Measurements from ENCODE around the gene MYCT1. TPM values are rescaled to one million over a fixed set of nuclear protein-coding genes. Genes with fewer than 3 reads are reported as not detected.

MYCT1 gene
- total RNA-seq, 1 experiment from 2014 or later: not detected

- DNase-seq: peak; percentile 55
- H3K9ac ChIP-seq (ENCODE audit: low read length): no peak within 1 kb of the TSS
- H3K79me2 ChIP-seq (ENCODE audit: low read length): no peaks in the 10 kb centered on the region
- H3K4me1 ChIP-seq (ENCODE audit: low read length): no peaks in the 10 kb centered on the region
- no peaks in the 10 kb centered on the region for H3K9me2 ChIP-seq (replicated peaks; ENCODE audit: insufficient read depth, low read length)
- H3K9me3 ChIP-seq (ENCODE audit: low read length): no peaks in the 10 kb centered on the region
- no peaks in the 10 kb centered on the region for H4K20me1 ChIP-seq (ENCODE audit: insufficient read depth, low read depth, low read length)
- no peaks in the 10 kb centered on the region for H3K27me3 ChIP-seq (ENCODE audit: low read length)
- no peak within 1 kb of the TSS for H3K27ac ChIP-seq (ENCODE audit: low read length)
- H3K36me3 ChIP-seq (ENCODE audit: insufficient read depth, low read length): no peaks in the 10 kb centered on the region
- no peak within 1 kb of the TSS for H3K4me2 ChIP-seq (ENCODE audit: low read depth, low read length, poor library complexity, severe bottlenecking)
- H3K4me3 ChIP-seq (ENCODE audit: low read length): no peak within 1 kb of the TSS
- no peak within 1 kb of the TSS for H2AFZ ChIP-seq (ENCODE audit: low read length)
Measured at GRCh38 chr6:152750694-152751093, 53.0 kb downstream of the MYCT1 start, which contains the start of gene VIP. VIP (plus strand) TSS chr6:152750797; CDS start chr6:152752178, 1,381 bp downstream.

GRCh38 chr6:152765331-152765730 is 67.6 kb downstream of the MYCT1 start:
- Histone ChIP-seq H3K4me1 (ENCODE audit: low read length) (no peaks in the 10 kb centered on the region), H3K79me2 (ENCODE audit: low read length) (no peaks in the 10 kb centered on the region), H3K4me3 (ENCODE audit: low read length) (no peak overlapping the region), H3K9ac (ENCODE audit: low read length) (no peak overlapping the region), H3K27ac (ENCODE audit: low read length) (no peak overlapping the region), H3K9me3 (ENCODE audit: low read length) (no peaks in the 10 kb centered on the region), H3K9me2 (replicated peaks; ENCODE audit: insufficient read depth, low read length) (no peaks in the 10 kb centered on the region), H4K20me1 (ENCODE audit: insufficient read depth, low read depth, low read length) (no peaks in the 10 kb centered on the region), H2AFZ (ENCODE audit: low read length) (no peak overlapping the region), H3K36me3 (ENCODE audit: insufficient read depth, low read length) (no peaks in the 10 kb centered on the region), H3K27me3 (ENCODE audit: low read length) (no peaks in the 10 kb centered on the region; the same call in 1 of the 2 replicates), H3K4me2 (ENCODE audit: low read depth, low read length, poor library complexity, severe bottlenecking) (no peak overlapping the region)
- DNase-seq: no peak

- H3K36me3 ChIP-seq (ENCODE audit: insufficient read depth, low read length): no peaks in the 10 kb centered on the region
- H3K9me3 ChIP-seq (ENCODE audit: low read length): no peaks in the 10 kb centered on the region
- no peaks in the 10 kb centered on the region; the same call in 1 of the 2 replicates for H3K27me3 ChIP-seq (ENCODE audit: low read length)
- no peak for DNase-seq
- no peak overlapping the region for H3K9ac ChIP-seq (ENCODE audit: low read length)
- no peaks in the 10 kb centered on the region for H3K4me1 ChIP-seq (ENCODE audit: low read length)
- H3K9me2 ChIP-seq (replicated peaks; ENCODE audit: insufficient read depth, low read length): no peaks in the 10 kb centered on the region
- H3K79me2 ChIP-seq (ENCODE audit: low read length): no peaks in the 10 kb centered on the region
- no peak overlapping the region for H3K27ac ChIP-seq (ENCODE audit: low read length)
- H3K4me3 ChIP-seq (ENCODE audit: low read length): no peak overlapping the region
- H2AFZ ChIP-seq (ENCODE audit: low read length): no peak overlapping the region
- H4K20me1 ChIP-seq (ENCODE audit: insufficient read depth, low read depth, low read length): no peaks in the 10 kb centered on the region
- no peak overlapping the region for H3K4me2 ChIP-seq (ENCODE audit: low read depth, low read length, poor library complexity, severe bottlenecking)
Measured at GRCh38 chr6:152769159-152769558, 71.5 kb downstream of the MYCT1 start.

- Histone ChIP-seq H3K9me3 (ENCODE audit: low read length) (no peaks in the 10 kb centered on the region), H3K4me1 (ENCODE audit: low read length) (no peaks in the 10 kb centered on the region), H3K27ac (ENCODE audit: low read length) (no peak overlapping the region), H3K36me3 (ENCODE audit: insufficient read depth, low read length) (no peaks in the 10 kb centered on the region), H3K9me2 (replicated peaks; ENCODE audit: insufficient read depth, low read length) (no peaks in the 10 kb centered on the region), H4K20me1 (ENCODE audit: insufficient read depth, low read depth, low read length) (no peaks in the 10 kb centered on the region), H3K4me2 (ENCODE audit: low read depth, low read length, poor library complexity, severe bottlenecking) (no peak overlapping the region), H3K27me3 (ENCODE audit: low read length) (no peaks in the 10 kb centered on the region; the same call in 1 of the 2 replicates), H3K4me3 (ENCODE audit: low read length) (no peak overlapping the region), H3K79me2 (ENCODE audit: low read length) (no peaks in the 10 kb centered on the region), H2AFZ (ENCODE audit: low read length) (no peak overlapping the region), H3K9ac (ENCODE audit: low read length) (no peak overlapping the region)
- DNase-seq: no peak
Measured at GRCh38 chr6:152769993-152770392, 72.3 kb downstream of the MYCT1 start.

GRCh38 chr6:152771061-152771687 is 73.5 kb downstream of the MYCT1 start:
- Histone ChIP-seq H3K9me3 (ENCODE audit: low read length) (no peaks in the 10 kb centered on the region), H2AFZ (ENCODE audit: low read length) (no peak overlapping the region), H3K27ac (ENCODE audit: low read length) (no peak overlapping the region), H3K4me1 (ENCODE audit: low read length) (no peaks in the 10 kb centered on the region), H3K4me3 (ENCODE audit: low read length) (no peak overlapping the region), H3K36me3 (ENCODE audit: insufficient read depth, low read length) (no peaks in the 10 kb centered on the region), H3K79me2 (ENCODE audit: low read length) (no peaks in the 10 kb centered on the region), H3K27me3 (ENCODE audit: low read length) (no peaks in the 10 kb centered on the region; the same call in 1 of the 2 replicates), H3K4me2 (ENCODE audit: low read depth, low read length, poor library complexity, severe bottlenecking) (no peak overlapping the region), H3K9ac (ENCODE audit: low read length) (no peak overlapping the region), H4K20me1 (ENCODE audit: insufficient read depth, low read depth, low read length) (no peaks in the 10 kb centered on the region), H3K9me2 (replicated peaks; ENCODE audit: insufficient read depth, low read length) (no peaks in the 10 kb centered on the region)
- DNase-seq: no peak

Other genes starting within 250 kb of the MYCT1 start
- gene SYNE1, start 60.5 kb upstream of the MYCT1 start, total RNA-seq (2014; rRNA removed; shearing (Covaris generic); ENCODE audit: low replicate concordance): 137 and 162 TPM in 2 replicates
- not detected in 2 replicates for gene VIP, start 52.9 kb downstream of the MYCT1 start, total RNA-seq (2014; rRNA removed; shearing (Covaris generic); ENCODE audit: low replicate concordance)

All from Karpas-422 (cell line).